H1 (cell line): ENCODE data around the gene RHD.
"Not testable (repeated sequence)": the region's sequence is repeated elsewhere in the genome, so short reads cannot be mapped to it uniquely, and the experiment has no call there.

ENCODE experiments used
- CEBPB ChIP-seq: IDR thresholded peaks from 2 replicates; pipeline ENCODE4 v1.6.1; 2012; ENCODE audit warnings: low read depth, low read length
- CHD2 ChIP-seq: IDR thresholded peaks from 2 replicates; pipeline ENCODE4 v1.6.1; 2012; ENCODE audit warnings: low read length, improper control_type of control experiment
- EZH2 ChIP-seq: fragments of 200-600 bp; sonication (generic); IDR thresholded peaks from 2 replicates; pipeline ENCODE4 v1.7.1; 2012; ENCODE audit warnings: low read depth, mild to moderate bottlenecking, moderate library complexity, low read length, inconsistent platforms; ENCODE audit not compliant: severe bottlenecking
- JUND ChIP-seq: IDR thresholded peaks from 2 replicates; pipeline ENCODE4 v1.6.1; 2011; ENCODE audit warnings: mild to moderate bottlenecking, improper control_type of control experiment, low read length
- POLR2A ChIP-seq, 2 experiments: IDR thresholded peaks; 1 replicate in 1 of 2; 2 replicates in 1 of 2; pipeline ENCODE4 v1.6.1; 2011; ENCODE audit warnings: low read depth in 2 of 2, low read length in 2 of 2, mild to moderate bottlenecking in 2 of 2; ENCODE audit errors: control extremely low read depth in 1 of 2
- POLR2AphosphoS5 ChIP-seq: IDR thresholded peaks from 2 replicates; pipeline ENCODE4 v1.6.1; 2011; ENCODE audit warnings: low read depth, low read length
- RAD21 ChIP-seq, 2 experiments: IDR thresholded peaks in 1 of 2; conservative IDR thresholded peaks in 1 of 2; 2 replicates each; pipeline ENCODE4 v1.6.1; 2011; ENCODE audit warnings: low read depth in 2 of 2, low read length in 2 of 2, improper control_type of control experiment in 1 of 2, inconsistent platforms in 1 of 2, mild to moderate bottlenecking in 1 of 2, moderate library complexity in 1 of 2
- RFX5 ChIP-seq: IDR thresholded peaks from 2 replicates; pipeline ENCODE4 v1.6.1; 2011; ENCODE audit warnings: low read depth, low read length, improper control_type of control experiment, borderline replicate concordance
- SP1 ChIP-seq: IDR thresholded peaks from 2 replicates; pipeline ENCODE4 v1.6.1; 2011; ENCODE audit warnings: low read depth, low read length
- TAF1 ChIP-seq: IDR thresholded peaks from 2 replicates; pipeline ENCODE4 v1.6.1; 2011; ENCODE audit warnings: mild to moderate bottlenecking, low read depth, low read length
- YY1 ChIP-seq: IDR thresholded peaks from 2 replicates; pipeline ENCODE4 v1.6.1; 2011; ENCODE audit warnings: low read depth, mild to moderate bottlenecking, low read length
- TF ChIP-seq, protein P1 (sequence below): IDR thresholded peaks from 2 replicates; pipeline ENCODE4 v1.6.1; 2011; ENCODE audit warnings: low read length, improper control_type of control experiment
- TF ChIP-seq, protein P2 (sequence below), 3 experiments: IDR thresholded peaks; 1 replicate in 2 of 3; 2 replicates in 1 of 3; pipeline versions ENCODE4 v1.5.1 to v1.6.1; 2011; ENCODE audit warnings: low read length in 3 of 3, mild to moderate bottlenecking in 3 of 3, inconsistent platforms in 2 of 3, low read depth in 1 of 3, moderate library complexity in 1 of 3; ENCODE audit not compliant: insufficient read depth in 1 of 3; ENCODE audit errors: control extremely low read depth in 1 of 3

GRCh38 chr1:25294889-25295826, 22.8 kb downstream of the RHD start:
- TF ChIP-seq, protein P1, sequence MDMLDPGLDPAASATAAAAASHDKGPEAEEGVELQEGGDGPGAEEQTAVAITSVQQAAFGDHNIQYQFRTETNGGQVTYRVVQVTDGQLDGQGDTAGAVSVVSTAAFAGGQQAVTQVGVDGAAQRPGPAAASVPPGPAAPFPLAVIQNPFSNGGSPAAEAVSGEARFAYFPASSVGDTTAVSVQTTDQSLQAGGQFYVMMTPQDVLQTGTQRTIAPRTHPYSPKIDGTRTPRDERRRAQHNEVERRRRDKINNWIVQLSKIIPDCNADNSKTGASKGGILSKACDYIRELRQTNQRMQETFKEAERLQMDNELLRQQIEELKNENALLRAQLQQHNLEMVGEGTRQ = not testable (repeated sequence)
- not testable (repeated sequence) for TF ChIP-seq POLR2A (IDR thresholded peaks at IDR 0.05; ENCODE audit: control extremely low read depth in 1 of 2, low read depth in 2 of 2, low read length in 2 of 2); CHD2; TAF1; POLR2AphosphoS5; RAD21 (IDR thresholded peaks at IDR 0.05 in 1 of 2, conservative IDR thresholded peaks at IDR 0.05 in 1 of 2; ENCODE audit: low read depth in 2 of 2, low read length in 2 of 2); CEBPB; EZH2; RFX5; JUND; SP1; YY1
- TF ChIP-seq, protein P2, sequence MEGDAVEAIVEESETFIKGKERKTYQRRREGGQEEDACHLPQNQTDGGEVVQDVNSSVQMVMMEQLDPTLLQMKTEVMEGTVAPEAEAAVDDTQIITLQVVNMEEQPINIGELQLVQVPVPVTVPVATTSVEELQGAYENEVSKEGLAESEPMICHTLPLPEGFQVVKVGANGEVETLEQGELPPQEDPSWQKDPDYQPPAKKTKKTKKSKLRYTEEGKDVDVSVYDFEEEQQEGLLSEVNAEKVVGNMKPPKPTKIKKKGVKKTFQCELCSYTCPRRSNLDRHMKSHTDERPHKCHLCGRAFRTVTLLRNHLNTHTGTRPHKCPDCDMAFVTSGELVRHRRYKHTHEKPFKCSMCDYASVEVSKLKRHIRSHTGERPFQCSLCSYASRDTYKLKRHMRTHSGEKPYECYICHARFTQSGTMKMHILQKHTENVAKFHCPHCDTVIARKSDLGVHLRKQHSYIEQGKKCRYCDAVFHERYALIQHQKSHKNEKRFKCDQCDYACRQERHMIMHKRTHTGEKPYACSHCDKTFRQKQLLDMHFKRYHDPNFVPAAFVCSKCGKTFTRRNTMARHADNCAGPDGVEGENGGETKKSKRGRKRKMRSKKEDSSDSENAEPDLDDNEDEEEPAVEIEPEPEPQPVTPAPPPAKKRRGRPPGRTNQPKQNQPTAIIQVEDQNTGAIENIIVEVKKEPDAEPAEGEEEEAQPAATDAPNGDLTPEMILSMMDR (IDR thresholded peaks at IDR 0.05; ENCODE audit: control extremely low read depth in 1 of 3, insufficient read depth in 1 of 3, low read depth in 1 of 3, low read length in 3 of 3) = not testable (repeated sequence)
